Osteocyte (in vitro differentiated cells): ENCODE results near the gene C6orf118. TPM values are rescaled to one million over a fixed set of nuclear protein-coding genes. Genes with fewer than 3 reads are reported as not detected.

Experiments used
- DNase-seq: peaks from one replicate; pipeline ENCODE4 v3.0.0; 2021; ENCODE audit warnings: mixed read lengths; ENCODE audit not compliant: unreplicated experiment; ENCODE audit errors: extremely low spot score
- H3K27ac Mint-ChIP-seq: one replicate; pipeline ENCODE4 v1.8.0; 2021; ENCODE audit warnings: mild to moderate bottlenecking, mixed read lengths; ENCODE audit not compliant: unreplicated experiment
- H3K27me3 Mint-ChIP-seq: one replicate; pipeline ENCODE4 v1.8.0; 2021; ENCODE audit warnings: mixed read lengths; ENCODE audit not compliant: unreplicated experiment
- H3K36me3 Mint-ChIP-seq: one replicate; pipeline ENCODE4 v1.8.0; 2021; ENCODE audit warnings: mixed read lengths; ENCODE audit not compliant: unreplicated experiment
- H3K4me1 Mint-ChIP-seq: one replicate; pipeline ENCODE4 v1.8.0; 2021; ENCODE audit warnings: mixed read lengths; ENCODE audit not compliant: unreplicated experiment
- H3K4me3 Mint-ChIP-seq: one replicate; pipeline ENCODE4 v1.8.0; 2021; ENCODE audit warnings: mild to moderate bottlenecking, moderate library complexity, mixed read lengths; ENCODE audit not compliant: unreplicated experiment
- H3K9me3 Mint-ChIP-seq: one replicate; pipeline ENCODE4 v1.8.0; 2021; ENCODE audit warnings: mixed read lengths; ENCODE audit not compliant: unreplicated experiment
- CTCF ChIP-seq: fragments of 200-600 bp; sonication (generic); IDR thresholded peaks from 2 replicates; pipeline ENCODE4 v1.5.0; 2021; ENCODE audit warnings: antibody characterized with exemption, mild to moderate bottlenecking, moderate library complexity
- total RNA-seq: library from RNA; stranded (reverse); gene quantifications from 2 replicates; pipeline ENCODE4 v1.2.1, GENCODE V29; 2021

C6orf118 gene
- total RNA-seq, 1 donor from 2014 or later, result not detected

DNA sequence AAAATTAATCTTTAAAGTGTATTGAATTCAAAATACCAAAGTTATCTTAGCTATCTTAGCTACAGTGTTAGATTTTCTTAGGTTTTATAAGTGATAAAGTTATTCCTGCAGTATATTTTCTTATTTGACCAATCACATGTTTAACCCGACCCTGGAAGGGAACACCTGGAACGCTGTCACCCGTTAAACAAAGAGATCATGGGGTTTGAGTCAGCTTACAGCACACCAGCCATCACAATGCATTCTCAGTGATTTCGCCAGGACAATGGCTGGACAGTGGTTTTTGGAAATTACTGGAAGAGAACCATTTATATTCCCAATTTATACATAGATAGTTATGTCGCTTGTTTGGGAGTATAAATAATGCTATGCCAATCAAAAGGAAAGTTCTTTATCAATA, 10.5 kb downstream of the C6orf118 start:
- H3K9me3 Mint-ChIP-seq, result peaks cover 15% of the 10 kb centered on the region
- no peak overlapping the region for H3K27ac Mint-ChIP-seq
- DNase-seq, result no peak
- H3K36me3 Mint-ChIP-seq, result no peaks in the 10 kb centered on the region
- no peaks in the 10 kb centered on the region for H3K4me1 Mint-ChIP-seq
- TF ChIP-seq CTCF, result no peak
- no peak overlapping the region for H3K4me3 Mint-ChIP-seq
- no peaks in the 10 kb centered on the region for H3K27me3 Mint-ChIP-seq

DNA sequence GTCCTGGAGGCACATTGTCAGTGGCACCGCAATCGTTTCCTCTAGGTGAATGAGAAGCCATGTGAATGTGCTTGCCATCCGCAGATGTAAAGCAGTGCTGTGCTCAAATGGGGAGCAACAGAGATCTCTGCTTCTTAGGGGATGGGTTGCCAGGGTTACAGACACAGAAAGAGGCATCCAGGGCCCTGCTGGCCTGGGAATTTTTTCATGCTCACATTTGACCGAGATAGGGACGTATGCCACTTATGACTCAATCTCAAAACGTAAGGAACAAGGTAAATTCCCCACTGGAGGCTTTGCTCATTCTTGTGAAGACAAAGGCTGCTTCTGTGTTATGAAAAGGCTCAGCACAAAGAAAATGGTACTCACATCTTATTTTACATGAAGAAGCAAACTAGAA, 11.0 kb downstream of the C6orf118 start:
- no peak for DNase-seq
- TF ChIP-seq CTCF, result no peak
- H3K9me3 Mint-ChIP-seq, result peaks cover 15% of the 10 kb centered on the region
- H3K4me3 Mint-ChIP-seq, result no peak overlapping the region
- H3K36me3 Mint-ChIP-seq, result no peaks in the 10 kb centered on the region
- H3K4me1 Mint-ChIP-seq, result no peaks in the 10 kb centered on the region
- H3K27me3 Mint-ChIP-seq, result no peaks in the 10 kb centered on the region
- H3K27ac Mint-ChIP-seq, result no peak overlapping the region

- Mint-ChIP-seq H3K4me3 (no peak overlapping the region), H3K36me3 (no peaks in the 10 kb centered on the region), H3K27me3 (no peaks in the 10 kb centered on the region), H3K9me3 (peaks cover 23% of the 10 kb centered on the region), H3K27ac (no peak overlapping the region), H3K4me1 (no peaks in the 10 kb centered on the region)
- TF ChIP-seq CTCF, result no peak
- no peak for DNase-seq
Observed at GRCh38 chr6:165292657-165293056, 16.7 kb downstream of the C6orf118 start.

DNA sequence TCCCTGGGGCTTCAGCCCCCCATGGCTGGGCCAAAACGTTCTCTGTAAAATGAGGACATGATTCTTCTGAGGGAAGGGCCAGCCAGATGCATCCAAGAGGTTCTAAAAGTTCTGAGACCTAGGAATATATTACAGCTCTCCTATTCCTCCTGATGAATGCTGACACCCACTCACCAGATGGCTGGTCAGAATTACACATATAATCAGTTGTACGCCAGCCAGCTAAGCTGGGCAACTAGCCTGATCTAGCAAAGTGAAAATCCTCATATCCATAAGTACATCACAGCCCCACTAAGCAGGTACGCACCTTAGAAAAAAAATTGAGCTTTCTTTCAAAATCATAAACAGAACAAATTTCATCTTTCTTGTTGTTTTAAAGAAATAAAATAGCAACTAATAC, 34.8 kb downstream of the C6orf118 start:
- no peak for TF ChIP-seq CTCF
- Mint-ChIP-seq H3K27ac (no peak overlapping the region), H3K9me3 (peaks cover 18% of the 10 kb centered on the region)

DNA sequence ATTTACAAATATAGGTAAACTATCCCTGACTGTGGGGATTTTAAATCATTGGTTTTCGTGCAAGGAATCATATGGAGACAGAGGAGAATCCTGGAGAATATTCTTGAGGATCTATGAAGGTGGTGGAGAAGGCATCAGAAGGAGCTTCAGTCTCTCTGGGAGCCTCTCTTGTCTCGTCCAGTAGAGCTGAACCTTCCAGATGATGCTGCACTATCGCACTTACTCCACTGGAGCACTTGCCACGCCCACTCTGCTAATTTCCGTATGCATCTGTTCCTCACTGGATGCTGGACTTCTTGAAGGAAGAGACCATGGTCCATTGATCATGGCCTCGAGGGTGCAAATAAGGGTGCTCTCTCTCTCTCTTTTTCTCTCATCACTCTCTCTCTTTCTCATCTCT, 36.8 kb downstream of the C6orf118 start:
- H3K27me3 Mint-ChIP-seq, result no peaks in the 10 kb centered on the region
- H3K4me3 Mint-ChIP-seq, result no peak overlapping the region
- no peak overlapping the region for H3K27ac Mint-ChIP-seq
- no peak for DNase-seq
- H3K36me3 Mint-ChIP-seq, result no peaks in the 10 kb centered on the region
- H3K9me3 Mint-ChIP-seq, result peaks cover 19% of the 10 kb centered on the region
- no peak for TF ChIP-seq CTCF
- H3K4me1 Mint-ChIP-seq, result no peaks in the 10 kb centered on the region

More for the DNA sequence above, 34.8 kb downstream of the C6orf118 start:
- Mint-ChIP-seq H3K27me3 (no peaks in the 10 kb centered on the region), H3K4me3 (no peak overlapping the region), H3K36me3 (no peaks in the 10 kb centered on the region), H3K4me1 (no peaks in the 10 kb centered on the region)
- no peak for DNase-seq
